ENCODE results near the gene ZW10.

GRCh38 chr11:113817162-113817561 is 43.7 kb upstream of the ZW10 start:
- TF ChIP-seq ZNF274 (IDR thresholded peaks at IDR 0.05; ENCODE audit: low read depth, low read length) (no peak), YY1 (IDR thresholded peaks at IDR 0.05; ENCODE audit: insufficient read depth, insufficient read length) (no peak)

Data from NT2/D1 (cell line).